ENCODE measurements around the gene SPON2. TPM values are rescaled to one million over a fixed set of nuclear protein-coding genes. Genes with fewer than 3 reads are reported as not detected.

The SPON2 gene
- total RNA-seq, 1 experiment from 2014 or later = 2.3 TPM

GRCh38 chr4:1195891-1196401 is 23.6 kb upstream of the SPON2 start:
- H3K27ac Mint-ChIP-seq = no peak overlapping the region; a peak in 1 of 7 replicates
- Histone ChIP-seq H2BK12ac (ENCODE audit: insufficient read length, low read depth, low read length) (no peak overlapping the region), H3T11ph (ENCODE audit: low read length) (no peak overlapping the region), H3K79me2 (ENCODE audit: insufficient read depth, low read length) (no peaks in the 10 kb centered on the region), H3K9me3 (ENCODE audit: control insufficient read depth, low read depth, low read length) (no peaks in the 10 kb centered on the region), H2AFZ (ENCODE audit: low read length) (no peak overlapping the region), H4K20me1 (ENCODE audit: control insufficient read depth, insufficient read depth, insufficient read length) (no peaks in the 10 kb centered on the region), H2BK120ac (ENCODE audit: low read depth, low read length, poor library complexity, severe bottlenecking) (no peak overlapping the region), H3K9ac (ENCODE audit: extremely low read depth, insufficient read length, low read length) (no peak overlapping the region), H3K23ac (ENCODE audit: insufficient read length, low read depth, low read length) (no peak overlapping the region), H3K14ac (ENCODE audit: insufficient read depth, low read length) (no peak overlapping the region), H2BK5ac (ENCODE audit: insufficient read length, low read length) (no peak overlapping the region), H3K4me2 (ENCODE audit: insufficient read depth, insufficient read length, low read length) (no peak overlapping the region), H3K23me2 (ENCODE audit: insufficient read length, low read depth, low read length, poor library complexity, severe bottlenecking) (no peaks in the 10 kb centered on the region), H3K27me3 (ENCODE audit: insufficient read depth, low read length) (no peaks in the 10 kb centered on the region), H3K18ac (ENCODE audit: insufficient read length, low read depth, low read length) (no peak overlapping the region), H3K4ac (ENCODE audit: low read depth, low read length) (no peak overlapping the region), H4K91ac (ENCODE audit: insufficient read length, low read depth, low read length) (no peak overlapping the region), H4K8ac (replicated peaks; ENCODE audit: insufficient read length, low read depth, low read length) (no peak overlapping the region), H3K27ac (ENCODE audit: insufficient read length, low read depth, low read length) (no peak overlapping the region), H2BK15ac (ENCODE audit: low read depth, low read length) (no peak overlapping the region), H3K56ac (ENCODE audit: insufficient read length, low read depth, low read length) (no peak overlapping the region), H3K4me1 (ENCODE audit: insufficient read depth, low read length) (no peaks in the 10 kb centered on the region), H2AK5ac (ENCODE audit: insufficient read length, low read length) (no peak overlapping the region), H2BK20ac (ENCODE audit: low read depth, low read length, poor library complexity, severe bottlenecking) (no peak overlapping the region), H3K79me1 (ENCODE audit: insufficient read depth, low read depth, low read length, poor library complexity, severe bottlenecking) (no peaks in the 10 kb centered on the region), H4K5ac (ENCODE audit: insufficient read length, low read depth, low read length) (no peak overlapping the region)
- TF ChIP-seq CTCF (conservative IDR thresholded peaks at IDR 0.05) = no peak
- no CpG with 5 or more reads among the region's 16 CpGs for WGBS (ENCODE audit: extremely low coverage, insufficient read length, low lambda C conversion rate)
- peaks cover 12% of the 10 kb centered on the region for H3K27me3 Mint-ChIP-seq (ENCODE audit: low read depth)
- no peaks in the 10 kb centered on the region; a peak in 1 of 7 replicates for H3K36me3 Mint-ChIP-seq (ENCODE audit: insufficient read depth in 1 of 3, low read depth in 3 of 3)
- H3K4me3 Mint-ChIP-seq = no peak overlapping the region
- H3K4me1 Mint-ChIP-seq = no peaks in the 10 kb centered on the region
- H3K9me3 Mint-ChIP-seq = no peaks in the 10 kb centered on the region
- no peak for DNase-seq

Measured in H9 (cell line).